ENCODE results near the gene ZIK1. TPM values are rescaled to one million over a fixed set of nuclear protein-coding genes. Genes with fewer than 3 reads are reported as not detected.

ZIK1 gene
- 10 to 100 TPM in 2 of 4 donors, 1 to 10 TPM in 2; 6.8 to 26.5 (median 11.0) TPM for total RNA-seq

DNA sequence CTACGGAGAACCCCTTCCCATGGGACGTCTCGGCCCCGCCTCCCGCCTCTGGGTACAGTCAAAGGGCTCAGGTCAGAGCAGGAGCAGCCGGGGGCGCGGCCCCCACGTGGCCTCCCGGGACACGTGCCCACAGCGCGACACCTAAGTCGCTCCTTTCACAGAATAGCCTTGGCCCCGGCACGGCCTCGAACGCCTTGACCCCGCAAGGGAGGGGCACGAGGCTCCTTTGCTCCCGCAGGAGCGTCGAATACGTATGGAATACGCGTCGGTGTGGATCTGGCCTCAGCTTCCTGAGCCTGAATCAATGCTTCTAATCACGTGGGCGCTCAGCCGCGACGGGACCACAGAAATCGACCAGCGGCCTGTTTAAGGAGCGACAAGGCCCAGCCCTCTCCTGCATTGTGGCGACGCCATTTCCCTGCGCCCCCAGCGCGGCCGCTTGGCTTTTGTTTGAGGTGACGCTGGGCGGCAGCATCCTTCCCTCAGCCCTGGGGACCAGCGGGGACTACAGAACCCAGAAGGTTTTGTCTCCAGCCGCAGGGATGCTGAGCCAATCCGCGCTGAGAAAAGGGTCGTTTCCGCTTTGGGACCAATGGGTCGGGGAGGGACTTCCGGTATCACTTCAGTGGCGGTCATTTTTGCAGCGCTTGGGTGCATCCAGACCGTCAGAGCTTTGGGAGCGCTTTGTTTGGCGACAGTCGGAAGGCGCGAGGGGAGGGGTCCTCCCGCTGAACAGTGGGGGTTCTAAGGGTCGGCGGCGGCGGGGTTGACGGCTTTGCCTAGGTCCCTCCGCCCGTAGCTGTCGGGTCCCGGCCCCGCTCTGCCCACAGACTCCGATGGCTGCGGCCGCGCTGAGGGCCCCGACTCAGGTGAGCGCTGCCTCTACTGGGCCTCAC lies at the start of gene ZIK1:
Gene ZIK1, plus strand, starts transcription at position 625 of the 896 bp plus-strand sequence. Its CDS starts 212 bp downstream, at position 837.
- peak within 1 kb of the TSS in 1 of 2 donors; percentile 23 for H3K27ac ChIP-seq

DNA sequence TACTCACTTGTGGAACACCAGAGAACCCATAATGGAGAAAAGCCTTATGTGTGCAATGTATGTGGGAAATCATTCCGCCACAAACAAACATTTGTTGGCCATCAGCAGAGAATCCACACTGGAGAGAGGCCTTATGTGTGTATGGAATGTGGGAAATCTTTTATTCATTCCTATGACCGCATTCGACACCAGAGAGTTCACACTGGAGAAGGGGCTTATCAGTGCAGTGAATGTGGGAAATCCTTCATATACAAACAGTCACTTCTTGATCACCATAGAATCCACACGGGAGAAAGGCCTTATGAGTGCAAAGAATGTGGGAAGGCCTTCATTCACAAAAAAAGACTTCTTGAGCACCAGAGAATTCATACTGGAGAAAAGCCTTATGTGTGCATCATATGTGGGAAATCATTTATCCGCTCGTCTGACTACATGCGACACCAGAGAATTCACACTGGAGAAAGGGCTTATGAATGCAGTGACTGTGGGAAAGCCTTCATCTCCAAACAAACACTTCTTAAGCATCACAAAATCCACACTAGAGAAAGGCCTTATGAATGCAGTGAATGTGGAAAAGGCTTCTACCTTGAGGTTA lies 45.9 kb upstream of the ZIK1 start:
- no peaks in the 10 kb centered on the region for H3K36me3 ChIP-seq
- no peaks in the 10 kb centered on the region for H3K27me3 ChIP-seq
- H3K9me3 ChIP-seq = peaks cover 3 to 98% of the 10 kb centered on the region in 2 donors
- no peaks in the 10 kb centered on the region for H3K4me1 ChIP-seq
- H3K4me3 ChIP-seq = no peak overlapping the region
- DNase-seq = no peak
- no peak overlapping the region for H3K27ac ChIP-seq
- TF ChIP-seq CTCF (IDR thresholded peaks at IDR 0.05) (no peak), POLR2A (IDR thresholded peaks at IDR 0.05) (no peak)
- intact Hi-C loops (cut with DNase I; ENCODE audit: low total_unique reads) = no loop called here

More for the DNA sequence above, at the start of gene ZIK1:
- TF ChIP-seq POLR2A (IDR thresholded peaks at IDR 0.05) (no peak), CTCF (IDR thresholded peaks at IDR 0.05) (peak in 1 of 4 experiments; percentile 14)
- no peaks in the 10 kb centered on the region for H3K36me3 ChIP-seq
- no peaks in the 10 kb centered on the region for H3K4me1 ChIP-seq
- H3K27me3 ChIP-seq = no peaks in the 10 kb centered on the region
- H3K4me3 ChIP-seq = peak within 1 kb of the TSS; percentile 58 to 69
- intact Hi-C loops (cut with DNase I; ENCODE audit: low total_unique reads) = no loop called here
- H3K9me3 ChIP-seq = peaks cover 0 to 28% of the 10 kb centered on the region in 2 donors
- DNase-seq = peak; percentile 84 to 88

GRCh38 chr19:57546513-57546912 lies 37.4 kb upstream of the ZIK1 start:
- H3K4me1 ChIP-seq = no peaks in the 10 kb centered on the region
- H3K36me3 ChIP-seq = no peaks in the 10 kb centered on the region
- H3K4me3 ChIP-seq = no peak overlapping the region
- DNase-seq = no peak
- intact Hi-C loops (cut with DNase I; ENCODE audit: low total_unique reads) = no loop called here
- no peaks in the 10 kb centered on the region for H3K27me3 ChIP-seq
- TF ChIP-seq CTCF (IDR thresholded peaks at IDR 0.05) (no peak), POLR2A (IDR thresholded peaks at IDR 0.05) (no peak)
- peaks cover 3 to 97% of the 10 kb centered on the region in 2 donors for H3K9me3 ChIP-seq
- H3K27ac ChIP-seq = no peak overlapping the region

DNA sequence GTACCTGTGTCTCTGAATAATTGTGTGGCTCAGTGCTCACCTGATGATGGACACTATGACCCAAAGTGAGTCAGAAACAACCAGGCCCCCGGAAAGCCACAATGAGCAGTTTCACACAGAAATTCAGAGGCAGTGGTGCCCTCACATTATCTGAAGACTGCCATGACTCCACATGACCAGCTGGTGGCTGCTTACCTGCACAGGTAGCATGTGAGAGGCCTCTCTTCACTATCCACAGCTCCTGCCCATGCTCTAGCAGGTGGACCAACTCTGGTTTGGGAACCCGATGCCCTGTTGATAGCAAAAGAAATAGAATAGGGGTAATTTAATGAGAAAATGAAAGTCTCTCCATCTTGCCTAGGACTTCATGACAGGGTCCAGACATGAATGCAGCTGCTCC lies 31.5 kb upstream of the ZIK1 start:
- Histone ChIP-seq H3K9me3 (peaks cover 0 to 89% of the 10 kb centered on the region in 2 donors), H3K4me1 (no peaks in the 10 kb centered on the region), H3K27me3 (no peaks in the 10 kb centered on the region), H3K36me3 (no peaks in the 10 kb centered on the region), H3K27ac (no peak overlapping the region), H3K4me3 (no peak overlapping the region)
- intact Hi-C loops (cut with DNase I; ENCODE audit: low total_unique reads) = no loop called here
- TF ChIP-seq CTCF (IDR thresholded peaks at IDR 0.05) (no peak), POLR2A (IDR thresholded peaks at IDR 0.05) (no peak)
- DNase-seq = no peak

GRCh38 chr19:57557659-57558058 lies 26.3 kb upstream of the ZIK1 start:
- Histone ChIP-seq H3K4me3 (no peak overlapping the region), H3K9me3 (peaks cover 0 to 38% of the 10 kb centered on the region in 2 donors), H3K27me3 (no peaks in the 10 kb centered on the region), H3K27ac (no peak overlapping the region), H3K4me1 (no peaks in the 10 kb centered on the region), H3K36me3 (no peaks in the 10 kb centered on the region)
- no peak for TF ChIP-seq POLR2A (IDR thresholded peaks at IDR 0.05)
- TF ChIP-seq CTCF (IDR thresholded peaks at IDR 0.05) = no peak
- intact Hi-C loops (cut with DNase I; ENCODE audit: low total_unique reads) = no loop called here
- DNase-seq = no peak

All from uterus (tissue), 4 donors.